ENCODE measurements around the gene KRT8. TPM values are rescaled to one million over a fixed set of nuclear protein-coding genes. Genes with fewer than 3 reads are reported as not detected.
A peak's percentile ranks its signal among the peaks of the same experiment; 100 is the strongest.

The KRT8 gene
- total and polyA plus RNA-seq, 2 donors (not counting 1 experiment from before 2014, with no cell fraction given) = 0.24 to 0.94 TPM

DNA sequence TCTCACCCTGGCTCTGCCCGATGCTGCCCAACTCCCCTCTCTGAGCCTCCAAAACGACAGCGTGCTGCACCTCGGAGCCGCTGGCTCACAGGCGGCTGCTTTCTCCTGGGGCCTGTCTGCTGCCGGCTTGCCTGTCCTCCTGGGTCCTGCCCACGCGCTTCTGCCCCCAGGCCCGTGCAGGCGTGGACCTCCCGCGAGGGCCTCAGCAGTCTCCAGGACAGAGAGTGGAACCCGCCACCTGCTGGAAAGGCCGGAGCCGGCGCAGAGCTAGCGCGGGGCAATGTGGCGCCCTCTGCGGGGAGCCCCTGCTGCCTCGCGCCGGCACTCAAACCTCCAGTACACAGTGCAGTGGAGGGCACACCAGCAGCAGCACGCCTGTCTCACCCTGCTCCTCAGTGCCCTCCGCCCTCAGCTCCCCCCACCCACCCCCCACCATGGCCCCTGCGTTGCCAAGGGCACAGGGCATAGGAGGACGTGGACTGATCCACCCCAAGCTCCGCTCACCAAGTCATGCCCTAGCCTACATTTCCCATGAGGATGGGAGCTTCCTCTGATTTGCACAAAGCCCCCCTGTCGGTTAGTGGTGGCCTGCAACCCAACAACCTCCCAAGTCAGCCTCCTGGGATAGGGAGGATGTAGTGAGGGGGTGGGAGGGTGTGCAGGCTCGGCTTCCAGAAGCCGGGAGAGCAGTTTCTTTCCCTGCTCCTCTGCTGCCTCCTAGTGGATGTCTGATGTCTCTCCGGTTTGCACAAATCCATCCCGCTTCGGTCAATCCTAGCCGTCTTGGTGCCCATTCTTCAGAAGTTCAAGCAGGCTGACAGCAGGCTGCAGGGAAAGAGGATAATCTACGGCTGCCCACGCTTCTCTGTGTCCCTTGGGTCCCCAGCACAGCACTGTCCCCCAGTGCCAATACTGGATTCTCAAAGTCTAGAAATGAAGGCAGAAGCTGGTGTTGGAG lies 25.2 kb downstream of the KRT8 start:
- CTCF ChIA-PET = interaction anchor here (0.6 to 10.0 kb wide), 15 partner anchors 10 to 725 kb away, joined by 3 to 260 read pairs (median 4); no protein-coding TSS in a partner anchor
- Histone ChIP-seq H3K9ac (ENCODE audit: low read length) (no peak overlapping the region), H3K4me2 (replicated peaks; ENCODE audit: low read depth, low read length, poor library complexity, severe bottlenecking) (peak overlapping the region; percentile 67), H2AFZ (ENCODE audit: insufficient read depth, low read depth, low read length, poor library complexity, severe bottlenecking) (peak overlapping the region; percentile 68), H3K4me1 (ENCODE audit: control insufficient read depth in 2 of 2, insufficient read depth in 2 of 2, low read length in 2 of 2) (peaks cover 7 to 12% of the 10 kb centered on the region in 2 donors), H3K79me2 (ENCODE audit: control insufficient read depth, insufficient read depth, low read length) (no peaks in the 10 kb centered on the region), H3K27me3 (replicated peaks in 1 of 4; ENCODE audit: control extremely low read depth in 1 of 4, control insufficient read depth in 3 of 4, insufficient read depth in 4 of 4, low read length in 3 of 4) (peaks cover 0 to 27% (median 4%) of the 10 kb centered on the region in 4 experiments), H3K9me3 (ENCODE audit: control extremely low read depth in 1 of 3, control insufficient read depth in 2 of 3, insufficient read depth in 1 of 3, low read length in 2 of 3) (no peaks in the 10 kb centered on the region), H3K36me3 (replicated peaks in 1 of 2; ENCODE audit: control extremely low read depth in 1 of 2, control insufficient read depth in 1 of 2, extremely low read depth in 1 of 2, insufficient read depth in 2 of 2, low read length in 1 of 2) (no peaks in the 10 kb centered on the region), H3K4me3 (ENCODE audit: control extremely low read depth in 1 of 5, extremely low read depth in 1 of 5, insufficient read depth in 1 of 5, low read depth in 2 of 5, low read length in 4 of 5) (peak overlapping the region in 2 of 5 experiments; percentile 20 to 31), H3K27ac (ENCODE audit: low read length in 2 of 2) (no peak overlapping the region), H4K20me1 (ENCODE audit: control insufficient read depth, insufficient read depth, low read length, poor library complexity, severe bottlenecking) (no peaks in the 10 kb centered on the region)
- POLR2A ChIA-PET = no interaction called here
- Mint-ChIP-seq H3K4me1 (peaks cover 13% of the 10 kb centered on the region), H3K27ac (no peak overlapping the region), H3K4me3 (peak overlapping the region; percentile 66), H3K9me3 (ENCODE audit: insufficient read depth) (no peaks in the 10 kb centered on the region), H3K27me3 (peaks cover 20% of the 10 kb centered on the region)
- WGBS (ENCODE audit: insufficient coverage) = 7% methylated on average over 34 of the region's 38 CpGs
- TF ChIP-seq, protein P1, sequence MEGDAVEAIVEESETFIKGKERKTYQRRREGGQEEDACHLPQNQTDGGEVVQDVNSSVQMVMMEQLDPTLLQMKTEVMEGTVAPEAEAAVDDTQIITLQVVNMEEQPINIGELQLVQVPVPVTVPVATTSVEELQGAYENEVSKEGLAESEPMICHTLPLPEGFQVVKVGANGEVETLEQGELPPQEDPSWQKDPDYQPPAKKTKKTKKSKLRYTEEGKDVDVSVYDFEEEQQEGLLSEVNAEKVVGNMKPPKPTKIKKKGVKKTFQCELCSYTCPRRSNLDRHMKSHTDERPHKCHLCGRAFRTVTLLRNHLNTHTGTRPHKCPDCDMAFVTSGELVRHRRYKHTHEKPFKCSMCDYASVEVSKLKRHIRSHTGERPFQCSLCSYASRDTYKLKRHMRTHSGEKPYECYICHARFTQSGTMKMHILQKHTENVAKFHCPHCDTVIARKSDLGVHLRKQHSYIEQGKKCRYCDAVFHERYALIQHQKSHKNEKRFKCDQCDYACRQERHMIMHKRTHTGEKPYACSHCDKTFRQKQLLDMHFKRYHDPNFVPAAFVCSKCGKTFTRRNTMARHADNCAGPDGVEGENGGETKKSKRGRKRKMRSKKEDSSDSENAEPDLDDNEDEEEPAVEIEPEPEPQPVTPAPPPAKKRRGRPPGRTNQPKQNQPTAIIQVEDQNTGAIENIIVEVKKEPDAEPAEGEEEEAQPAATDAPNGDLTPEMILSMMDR (IDR thresholded peaks at IDR 0.05) = peak; percentile 72
- TF ChIP-seq EZH2 (IDR thresholded peaks at IDR 0.05; ENCODE audit: borderline replicate concordance, insufficient read depth, low read depth, low read length, poor library complexity, severe bottlenecking) = no peak
- ATAC-seq (ENCODE audit: low read depth) = peak; percentile 89
- peak; percentile 69 for DNase-seq
- intact Hi-C loops (cut with micrococcal nuclease) = loop anchor here (2.0 to 10.0 kb wide), 3 partner anchors 295 to 725 kb away; no protein-coding TSS in a partner anchor
